ENCODE data around the gene DCST2. TPM values are rescaled to one million over a fixed set of nuclear protein-coding genes. Genes with fewer than 3 reads are reported as not detected.

The DCST2 gene
- total and polyA plus RNA-seq, 9 of the 15 experiments (the other 6 are each of a cell fraction or from before 2014, with no cell fraction given) = 0.09 to 0.49 (median 0.11) TPM; not detected in 3

GRCh38 chr1:155004352-155005075 lies 29.1 kb downstream of the DCST2 start (continued):
- peak; percentile 7 for TF ChIP-seq KDM5B (IDR thresholded peaks at IDR 0.05; ENCODE audit: insufficient replicate concordance, low read depth, low read length)
- no peak for TF ChIP-seq RFX1 (IDR thresholded peaks at IDR 0.05)
- TF ChIP-seq ZHX1 (conservative IDR thresholded peaks at IDR 0.05; ENCODE audit: low read length) = no peak
- TF ChIP-seq XRCC3 (IDR thresholded peaks at IDR 0.05) = no peak
- TF ChIP-seq SP2 (IDR thresholded peaks at IDR 0.05; ENCODE audit: extremely low read depth, low read depth, low read length, poor library complexity, severe bottlenecking) = no peak

DNA sequence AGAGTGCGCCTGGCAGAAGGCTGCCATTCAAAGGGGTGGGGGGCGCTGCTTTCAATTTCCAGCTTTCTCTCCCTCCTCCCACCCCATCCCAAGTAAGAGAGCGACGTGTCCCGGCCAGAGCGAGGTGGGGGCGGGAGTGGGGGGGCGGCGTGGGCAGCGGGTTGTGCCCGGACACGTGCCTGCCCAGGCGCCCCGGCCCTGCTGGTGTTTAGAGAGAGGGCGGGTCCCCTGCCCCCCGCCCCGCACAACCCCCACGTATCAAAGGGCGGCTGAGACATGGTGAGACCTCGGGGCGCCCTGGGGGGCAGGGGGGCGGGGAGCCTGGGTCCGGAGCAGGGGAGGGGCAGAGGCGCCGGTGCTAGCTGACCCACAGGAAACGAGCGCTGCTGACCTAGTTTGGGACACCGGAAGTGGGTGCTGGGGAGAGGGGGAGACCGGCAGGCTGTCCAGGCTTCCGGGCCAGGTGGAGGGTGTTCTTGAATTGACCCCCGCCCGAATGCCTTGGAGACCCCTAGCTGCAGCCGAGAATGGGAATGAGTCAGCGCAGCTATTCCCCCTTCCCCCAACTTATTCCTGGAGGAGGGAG lies 29.7 kb downstream of the DCST2 start:
- peak overlapping the region; percentile 97 for H3K4me3 ChIP-seq
- no TSS peak for BruUV-seq (replicated peaks)
- in situ Hi-C loops (cut with MboI) (no loop called here), intact Hi-C loops (cut with micrococcal nuclease) (loop anchor here (5.0 kb wide), 3 partner anchors 43 to 447 kb away; partner anchors contain the start of genes EFNA3 and UBE2Q1)
- peaks cover 70% of the 10 kb centered on the region for H3K79me2 ChIP-seq (ENCODE audit: control insufficient read depth, insufficient read depth, low read length)
- H3K36me3 ChIP-seq (ENCODE audit: control insufficient read depth, insufficient read depth, low read length) = peaks cover 37% of the 10 kb centered on the region; the same call in 2 of the 3 replicates
- H3K9me3 ChIP-seq (replicated peaks; ENCODE audit: control insufficient read depth, insufficient read depth, low read depth, low read length) = no peaks in the 10 kb centered on the region
- ATAC-seq (peak; percentile 36), FAIRE-seq (no peak), DNase-seq (ENCODE audit: extremely low read depth in 1 of 4, low spot score in 3 of 4) (peak; percentile 59 to 90 (median 68))
- peak overlapping the region; percentile 99 for H3K27ac ChIP-seq (ENCODE audit: extremely low read depth, low read depth, low read length)
- H3K4me1 ChIP-seq (replicated peaks in 1 of 2; ENCODE audit: control insufficient read depth in 2 of 2, insufficient read depth in 2 of 2, low read length in 2 of 2) = peaks cover 53 to 78% of the 10 kb centered on the region in 2 experiments
- peaks cover 3% of the 10 kb centered on the region; the same call in 1 of the 2 replicates for H4K20me1 ChIP-seq (replicated peaks; ENCODE audit: control insufficient read depth, insufficient read depth, low read length)
- H3K9me1 ChIP-seq (ENCODE audit: control insufficient read depth, insufficient read depth, low read length) = no peaks in the 10 kb centered on the region
- CTCF ChIA-PET (ENCODE audit: low intra/inter-chr PET ratio) = interaction anchor here (0.6 to 0.9 kb wide), 2 partner anchors 47 to 76 kb away, joined by 3 read pairs; no protein-coding TSS in a partner anchor
- WGBS (ENCODE audit: insufficient coverage, low coverage, missing lambda C conversion rate) = 0% methylated on average over 11 of the region's 34 CpGs
- no peaks in the 10 kb centered on the region for H3K27me3 ChIP-seq (ENCODE audit: control insufficient read depth in 2 of 2, insufficient read depth in 2 of 2, low read length in 2 of 2)
- peak overlapping the region; percentile 1; the same call in 1 of the 2 replicates for H2AFZ ChIP-seq (ENCODE audit: low read depth, low read length)
- POLR2A ChIA-PET = interaction anchor here (0.8 to 1.5 kb wide), 7 partner anchors 9 to 137 kb away, joined by 3 to 8 read pairs (median 3); no protein-coding TSS in a partner anchor
- peak overlapping the region; percentile 99 for H3K4me2 ChIP-seq (ENCODE audit: insufficient read depth, low read length)
- peak overlapping the region; percentile 99 for H3K9ac ChIP-seq (ENCODE audit: insufficient read depth in 1 of 2, low read depth in 2 of 2, low read length in 2 of 2)
- TF ChIP-seq POLR2G (IDR thresholded peaks at IDR 0.05; ENCODE audit: low read depth, low read length) (peak; percentile 38), JUND (IDR thresholded peaks at IDR 0.05; ENCODE audit: borderline replicate concordance, low read depth, low read length) (peak; percentile 76), JUND (tag; IDR thresholded peaks at IDR 0.05; ENCODE audit: borderline replicate concordance, low read depth, low read length) (peak; percentile 36; the same call in 1 of the 3 replicates), ZNF589 (CRISPR knock-in tag; IDR thresholded peaks at IDR 0.05; ENCODE audit: low read depth) (peak; percentile 66; the same call in 1 of the 2 replicates), CHD1 (IDR thresholded peaks at IDR 0.05; ENCODE audit: low read length) (no peak), ZNF274 (IDR thresholded peaks at IDR 0.05; ENCODE audit: borderline replicate concordance, low read depth, low read length) (no peak), POU5F1 (IDR thresholded peaks at IDR 0.05; ENCODE audit: borderline replicate concordance, low read depth, low read length, partially characterized antibody) (no peak), SIN3A (IDR thresholded peaks at IDR 0.05; ENCODE audit: borderline replicate concordance in 2 of 2, control insufficient read depth in 1 of 2, low read depth in 2 of 2, low read length in 2 of 2) (peak in 1 of 2 experiments; percentile 77; a peak in 1 of 4 replicates)
- TF ChIP-seq, protein P1, sequence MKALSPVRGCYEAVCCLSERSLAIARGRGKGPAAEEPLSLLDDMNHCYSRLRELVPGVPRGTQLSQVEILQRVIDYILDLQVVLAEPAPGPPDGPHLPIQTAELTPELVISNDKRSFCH (CRISPR knock-in tag; IDR thresholded peaks at IDR 0.05) = no peak
- TF ChIP-seq, protein P1 (tag; IDR thresholded peaks at IDR 0.05) = no peak

Measured in K562 (cell line).